ENCODE measurements around the gene RAB33A. TPM values are rescaled to one million over a fixed set of nuclear protein-coding genes. Genes with fewer than 3 reads are reported as not detected.
A peak's percentile ranks its signal among the peaks of the same experiment; 100 is the strongest.

Gene RAB33A
- polyA plus RNA-seq, 2 of the 4 experiments (the other 2 are of a cell fraction), result 0.31 to 0.32 TPM

GRCh38 chrX:130162094-130162735, 9.5 kb upstream of the RAB33A start:
- Histone ChIP-seq H3K4me2 (peak overlapping the region; percentile 45; the same call in 2 of the 3 replicates), H3K27ac (no peak overlapping the region), H3K9me3 (no peaks in the 10 kb centered on the region), H3K4me3 (no peak overlapping the region), H3K4me1 (peaks cover 34% of the 10 kb centered on the region)
- WGBS (ENCODE audit: missing lambda C conversion rate), result 47% methylated on average over 6 of the region's 6 CpGs
- DNase-seq (ENCODE audit: low read depth in 1 of 2, low spot score in 1 of 2) (no peak), FAIRE-seq (no peak), ATAC-seq (no peak)
- TF ChIP-seq MAFK (IDR thresholded peaks at IDR 0.05; ENCODE audit: partially characterized antibody) (peak; percentile 57), HEYL (CRISPR knock-in tag; IDR thresholded peaks at IDR 0.05) (no peak)
- TF ChIP-seq, protein P1, sequence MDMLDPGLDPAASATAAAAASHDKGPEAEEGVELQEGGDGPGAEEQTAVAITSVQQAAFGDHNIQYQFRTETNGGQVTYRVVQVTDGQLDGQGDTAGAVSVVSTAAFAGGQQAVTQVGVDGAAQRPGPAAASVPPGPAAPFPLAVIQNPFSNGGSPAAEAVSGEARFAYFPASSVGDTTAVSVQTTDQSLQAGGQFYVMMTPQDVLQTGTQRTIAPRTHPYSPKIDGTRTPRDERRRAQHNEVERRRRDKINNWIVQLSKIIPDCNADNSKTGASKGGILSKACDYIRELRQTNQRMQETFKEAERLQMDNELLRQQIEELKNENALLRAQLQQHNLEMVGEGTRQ (IDR thresholded peaks at IDR 0.05), result no peak
- CTCF ChIA-PET, result no interaction called here
- POLR2A ChIA-PET, result no interaction called here

GRCh38 chrX:130163398-130163797, 8.4 kb upstream of the RAB33A start:
- no peak for FAIRE-seq
- H3K9me3 ChIP-seq, result no peaks in the 10 kb centered on the region
- ChIA-PET CTCF (no interaction called here), POLR2A (no interaction called here)
- no peak for DNase-seq (ENCODE audit: low read depth in 1 of 2, low spot score in 1 of 2)
- H3K4me1 ChIP-seq, result peaks cover 36% of the 10 kb centered on the region
- no peak overlapping the region for H3K27ac ChIP-seq
- no peak for TF ChIP-seq KDM1A (IDR thresholded peaks at IDR 0.05; ENCODE audit: low read depth)
- TF ChIP-seq, protein P2, sequence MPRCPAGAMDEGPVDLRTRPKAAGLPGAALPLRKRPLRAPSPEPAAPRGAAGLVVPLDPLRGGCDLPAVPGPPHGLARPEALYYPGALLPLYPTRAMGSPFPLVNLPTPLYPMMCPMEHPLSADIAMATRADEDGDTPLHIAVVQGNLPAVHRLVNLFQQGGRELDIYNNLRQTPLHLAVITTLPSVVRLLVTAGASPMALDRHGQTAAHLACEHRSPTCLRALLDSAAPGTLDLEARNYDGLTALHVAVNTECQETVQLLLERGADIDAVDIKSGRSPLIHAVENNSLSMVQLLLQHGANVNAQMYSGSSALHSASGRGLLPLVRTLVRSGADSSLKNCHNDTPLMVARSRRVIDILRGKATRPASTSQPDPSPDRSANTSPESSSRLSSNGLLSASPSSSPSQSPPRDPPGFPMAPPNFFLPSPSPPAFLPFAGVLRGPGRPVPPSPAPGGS (IDR thresholded peaks at IDR 0.05), result no peak
- TF ChIP-seq MAFK (IDR thresholded peaks at IDR 0.05; ENCODE audit: partially characterized antibody), result no peak
- no peak for TF ChIP-seq CHD2 (IDR thresholded peaks at IDR 0.05; ENCODE audit: low read length, partially characterized antibody)
- TF ChIP-seq GATA3 (IDR thresholded peaks at IDR 0.05; ENCODE audit: borderline replicate concordance), result no peak
- TF ChIP-seq ZSCAN20 (CRISPR knock-in tag; IDR thresholded peaks at IDR 0.05), result no peak
- no peak for TF ChIP-seq ESRRA (IDR thresholded peaks at IDR 0.05; ENCODE audit: borderline replicate concordance, low read length)
- no peak for ATAC-seq
- no peak overlapping the region for H3K4me3 ChIP-seq
- WGBS (ENCODE audit: missing lambda C conversion rate), result 70% methylated on average over 2 of the region's 2 CpGs
- H3K4me2 ChIP-seq, result no peak overlapping the region; the same call in 2 of the 3 replicates

DNA sequence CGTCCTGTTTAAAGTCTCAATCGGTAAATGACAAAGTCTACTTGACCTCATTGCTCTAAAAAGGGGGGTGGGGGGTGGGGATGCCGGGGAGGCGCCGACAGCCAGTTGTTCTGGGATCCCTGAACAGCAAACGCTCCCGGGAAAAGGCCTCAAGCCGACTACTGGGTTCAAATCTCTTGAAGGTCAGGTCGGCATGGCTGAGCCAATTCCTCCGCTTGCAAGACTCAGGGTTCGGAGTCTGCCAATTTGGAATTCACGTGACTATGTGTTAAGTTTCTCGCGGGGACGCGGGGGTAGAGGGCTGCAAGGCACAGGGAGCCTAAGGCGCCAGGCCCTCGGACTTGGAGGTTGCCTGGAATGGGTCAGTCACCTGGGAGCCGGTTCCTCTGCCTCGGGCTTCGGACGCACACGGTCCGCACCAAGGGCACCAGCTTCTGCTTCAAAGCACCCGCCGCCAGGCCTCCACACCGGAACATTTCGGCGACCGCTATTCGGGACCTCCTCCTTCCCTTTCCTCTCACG, 6.5 kb upstream of the RAB33A start:
- 3% methylated on average over 21 of the region's 32 CpGs for WGBS (ENCODE audit: missing lambda C conversion rate)
- Histone ChIP-seq H3K9me3 (no peaks in the 10 kb centered on the region), H3K4me2 (peak overlapping the region; percentile 92), H3K4me3 (peak overlapping the region; percentile 73), H3K27ac (peak overlapping the region; percentile 90 to 96), H3K4me1 (peaks cover 28% of the 10 kb centered on the region)
- POLR2A ChIA-PET, result interaction anchor here (0.7 to 1.4 kb wide), 8 partner anchors 9 to 233 kb away, joined by 3 to 9 read pairs (median 3); no protein-coding TSS in a partner anchor
- DNase-seq (ENCODE audit: low read depth in 1 of 2, low spot score in 1 of 2), result no peak
- TF ChIP-seq MYC (IDR thresholded peaks at IDR 0.05; ENCODE audit: borderline replicate concordance, low read length), result no peak
- TF ChIP-seq RFX5 (IDR thresholded peaks at IDR 0.05), result no peak
- TF ChIP-seq EHMT2 (IDR thresholded peaks at IDR 0.05; ENCODE audit: low read depth), result no peak
- TF ChIP-seq ZSCAN20 (CRISPR knock-in tag; IDR thresholded peaks at IDR 0.05), result no peak
- no peak for TF ChIP-seq ZC3H11A (IDR thresholded peaks at IDR 0.05)
- TF ChIP-seq EP300 (IDR thresholded peaks at IDR 0.05), result no peak
- no peak for TF ChIP-seq CHD2 (IDR thresholded peaks at IDR 0.05; ENCODE audit: low read length, partially characterized antibody)
- TF ChIP-seq RNF2 (IDR thresholded peaks at IDR 0.05; ENCODE audit: borderline replicate concordance, low read depth), result no peak
- TF ChIP-seq CHD4 (IDR thresholded peaks at IDR 0.05; ENCODE audit: borderline replicate concordance), result no peak
- FAIRE-seq, result no peak
- ATAC-seq, result peak; percentile 72 to 73
- CTCF ChIA-PET, result interaction anchor here (1.0 kb wide), 1 partner anchor 46 kb away, joined by 3 read pairs; no protein-coding TSS in a partner anchor
